ENCODE results near the gene BBS10. TPM values are rescaled to one million over a fixed set of nuclear protein-coding genes. Genes with fewer than 3 reads are reported as not detected.

BBS10 gene
- total and polyA plus RNA-seq, 9 of the 15 experiments (the other 6 are each of a cell fraction or from before 2014, with no cell fraction given) = 2.3 to 14.9 (median 5.9) TPM

GRCh38 chr12:76310110-76310509 is 38.1 kb downstream of the BBS10 start:
- H3K9me3 ChIP-seq (replicated peaks; ENCODE audit: control insufficient read depth, insufficient read depth, low read depth, low read length) = no peaks in the 10 kb centered on the region
- no peak overlapping the region for H3K4me2 ChIP-seq (ENCODE audit: insufficient read depth, low read length)
- H3K27ac ChIP-seq (ENCODE audit: extremely low read depth, low read depth, low read length) = no peak overlapping the region
- no peak for TF ChIP-seq DMBX1 (CRISPR knock-in tag; IDR thresholded peaks at IDR 0.05; ENCODE audit: borderline replicate concordance)
- TF ChIP-seq ZNF699 (CRISPR knock-in tag; IDR thresholded peaks at IDR 0.05; ENCODE audit: insufficient replicate concordance) = no peak
- TF ChIP-seq ZBTB1 (CRISPR knock-in tag; IDR thresholded peaks at IDR 0.05; ENCODE audit: borderline replicate concordance, low read depth) = no peak
- no peak for TF ChIP-seq ARHGAP35 (IDR thresholded peaks at IDR 0.05; ENCODE audit: partially characterized antibody)
- TF ChIP-seq NCOR1 (IDR thresholded peaks at IDR 0.05) = no peak
- TF ChIP-seq NFIX (CRISPR knock-in tag; IDR thresholded peaks at IDR 0.05; ENCODE audit: low read depth) = no peak
- TF ChIP-seq KDM4B (IDR thresholded peaks at IDR 0.05; ENCODE audit: borderline replicate concordance in 2 of 2, low read depth in 1 of 2) = no peak
- TF ChIP-seq ZNF644 (tag; IDR thresholded peaks at IDR 0.05; ENCODE audit: low read depth) = no peak
- TF ChIP-seq SMARCA5 (IDR thresholded peaks at IDR 0.05) = no peak
- TF ChIP-seq HNRNPUL1 (IDR thresholded peaks at IDR 0.05; ENCODE audit: low read length) = no peak
- TF ChIP-seq THRA (IDR thresholded peaks at IDR 0.05) = no peak
- no peak for TF ChIP-seq YY1 (IDR thresholded peaks at IDR 0.05; ENCODE audit: borderline replicate concordance in 1 of 3, control insufficient read depth in 1 of 3, extremely low read depth in 1 of 3, insufficient read depth in 3 of 3, insufficient read length in 1 of 3, insufficient replicate concordance in 2 of 3, low read depth in 1 of 3, low read length in 2 of 3)
- H4K20me1 ChIP-seq (replicated peaks; ENCODE audit: control insufficient read depth, insufficient read depth, low read length) = no peaks in the 10 kb centered on the region
- CTCF ChIA-PET (ENCODE audit: low intra/inter-chr PET ratio) = no interaction called here
- FAIRE-seq (peak; percentile 19), DNase-seq (ENCODE audit: extremely low read depth in 1 of 4, low spot score in 3 of 4) (no peak), ATAC-seq (no peak)
- POLR2A ChIA-PET = no interaction called here
- no peak overlapping the region for H3K9ac ChIP-seq (ENCODE audit: insufficient read depth in 1 of 2, low read depth in 2 of 2, low read length in 2 of 2)
- H3K36me3 ChIP-seq (ENCODE audit: control insufficient read depth, insufficient read depth, low read length) = no peaks in the 10 kb centered on the region
- no peak overlapping the region for H2AFZ ChIP-seq (ENCODE audit: low read depth, low read length)
- H3K9me1 ChIP-seq (ENCODE audit: control insufficient read depth, insufficient read depth, low read length) = no peaks in the 10 kb centered on the region
- H3K4me3 ChIP-seq = no peak overlapping the region
- intact Hi-C loops (cut with micrococcal nuclease) = no loop called here
- no peaks in the 10 kb centered on the region for H3K27me3 ChIP-seq (ENCODE audit: control insufficient read depth in 2 of 2, insufficient read depth in 2 of 2, low read length in 2 of 2)
- H3K4me1 ChIP-seq (replicated peaks in 1 of 2; ENCODE audit: control insufficient read depth in 2 of 2, insufficient read depth in 2 of 2, low read length in 2 of 2) = no peaks in the 10 kb centered on the region
- H3K79me2 ChIP-seq (ENCODE audit: control insufficient read depth, insufficient read depth, low read length) = no peaks in the 10 kb centered on the region
- in situ Hi-C loops (cut with MboI) = no loop called here
- BruUV-seq (replicated peaks) = no TSS peak
